ENCODE results near the gene RTN1. TPM values are rescaled to one million over a fixed set of nuclear protein-coding genes. Genes with fewer than 3 reads are reported as not detected.

RTN1 gene
- total and polyA plus RNA-seq, 3 experiments from 2014 or later: 0.13 TPM; not detected in 2

DNA sequence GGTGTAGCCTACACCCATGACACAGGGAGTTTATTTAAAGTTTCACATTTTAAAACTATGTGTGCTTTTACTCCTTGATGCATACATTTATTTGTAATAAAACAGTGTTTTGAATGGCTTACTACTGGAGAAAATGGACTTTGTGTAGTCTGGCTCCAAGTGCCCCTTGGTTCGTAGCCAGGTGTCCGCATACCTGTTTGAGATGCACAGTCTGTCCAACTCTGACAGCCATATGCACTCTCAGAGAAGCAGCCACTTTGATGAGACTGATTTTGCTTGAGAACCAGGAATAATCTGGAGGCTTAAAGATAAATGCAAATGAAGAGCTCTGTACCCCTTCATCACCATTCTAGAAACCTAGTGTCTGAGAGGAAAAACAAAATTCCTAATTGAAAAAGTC, 24.0 kb downstream of the RTN1 start:
- Histone ChIP-seq H3K27ac (ENCODE audit: low read depth, low read length) (no peak overlapping the region), H3K4me1 (ENCODE audit: insufficient read depth, low read length) (no peaks in the 10 kb centered on the region), H3K27me3 (ENCODE audit: insufficient read depth, low read length, poor library complexity, severe bottlenecking) (no peaks in the 10 kb centered on the region), H3K9me3 (ENCODE audit: low read length) (no peaks in the 10 kb centered on the region), H3K4me3 (ENCODE audit: low read length) (no peak overlapping the region), H3K36me3 (ENCODE audit: insufficient read depth, low read length) (no peaks in the 10 kb centered on the region)
- Mint-ChIP-seq H3K9me3 (peaks cover 0 to 3% (median 0%) of the 10 kb centered on the region in 5 donors), H3K4me1 (no peaks in the 10 kb centered on the region), H3K27me3 (peaks cover 0 to 9% of the 10 kb centered on the region in 2 donors), H3K27ac (no peak overlapping the region), H3K36me3 (no peaks in the 10 kb centered on the region), H3K4me3 (no peak overlapping the region)
- ChIA-PET CTCF (no interaction called here), POLR2A (no interaction called here)
- DNase-seq: no peak

DNA sequence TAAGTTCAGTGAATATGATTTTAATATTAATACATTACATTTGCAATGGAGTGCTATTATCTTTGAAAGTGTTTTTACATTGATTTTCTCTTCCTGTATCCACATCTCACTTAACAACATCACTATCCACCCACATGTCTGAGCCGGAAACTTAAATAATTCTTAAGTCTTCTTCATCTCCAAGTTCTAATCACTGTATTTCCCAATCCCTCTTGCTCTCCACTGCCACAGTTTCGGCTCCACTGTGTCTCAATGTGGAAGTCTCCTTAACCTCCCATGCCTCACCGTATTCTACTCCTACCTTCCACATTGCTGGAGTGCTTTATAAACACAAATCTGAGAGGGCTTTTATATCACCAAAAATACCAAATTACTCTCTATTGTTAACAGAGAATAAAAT, 25.3 kb downstream of the RTN1 start:
- POLR2A ChIA-PET: no interaction called here

DNA sequence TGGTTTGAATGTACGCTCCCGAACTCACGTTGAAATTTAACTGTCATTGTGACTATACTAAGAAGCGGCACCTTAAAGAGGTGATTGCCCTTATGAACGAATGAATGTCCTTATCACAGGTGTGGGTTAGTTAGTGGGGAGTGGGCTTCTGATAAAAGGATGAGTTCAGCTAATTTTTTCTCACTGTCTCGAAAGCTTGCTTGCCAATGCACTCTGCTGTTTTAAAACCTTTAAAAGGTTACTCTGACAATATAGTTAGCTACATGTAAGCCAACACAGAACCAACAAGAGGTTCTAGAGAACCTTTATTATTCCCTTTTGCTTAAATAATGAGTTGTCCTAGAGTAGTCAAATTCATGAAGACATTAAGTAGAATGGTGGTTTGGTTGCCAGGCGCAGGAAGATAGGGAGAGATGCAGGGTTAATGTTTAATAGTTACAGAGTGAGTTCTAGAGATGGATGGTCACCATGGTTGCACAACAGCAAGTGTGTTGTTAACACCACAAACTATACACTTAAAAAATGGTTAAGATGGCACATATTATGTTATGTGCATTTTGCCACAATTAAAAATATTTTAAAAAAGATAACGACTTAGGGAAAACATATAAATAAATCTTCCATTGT, 26.3 kb downstream of the RTN1 start:
- Mint-ChIP-seq H3K27me3 (peaks cover 0 to 7% of the 10 kb centered on the region in 2 donors), H3K27ac (no peak overlapping the region), H3K36me3 (no peaks in the 10 kb centered on the region), H3K9me3 (peaks cover 0 to 3% (median 0%) of the 10 kb centered on the region in 5 donors), H3K4me3 (no peak overlapping the region), H3K4me1 (no peaks in the 10 kb centered on the region)
- Histone ChIP-seq H3K27ac (ENCODE audit: low read depth, low read length) (no peak overlapping the region), H3K9me3 (ENCODE audit: low read length) (no peaks in the 10 kb centered on the region), H3K4me3 (ENCODE audit: low read length) (no peak overlapping the region), H3K36me3 (ENCODE audit: insufficient read depth, low read length) (no peaks in the 10 kb centered on the region), H3K4me1 (ENCODE audit: insufficient read depth, low read length) (no peaks in the 10 kb centered on the region), H3K27me3 (ENCODE audit: insufficient read depth, low read length, poor library complexity, severe bottlenecking) (no peaks in the 10 kb centered on the region)
- ChIA-PET POLR2A (no interaction called here), CTCF (no interaction called here)
- no peak for DNase-seq

More for the DNA sequence above, 25.3 kb downstream of the RTN1 start:
- CTCF ChIA-PET: no interaction called here
- Histone ChIP-seq H3K4me1 (ENCODE audit: insufficient read depth, low read length) (no peaks in the 10 kb centered on the region), H3K36me3 (ENCODE audit: insufficient read depth, low read length) (no peaks in the 10 kb centered on the region), H3K27ac (ENCODE audit: low read depth, low read length) (no peak overlapping the region), H3K9me3 (ENCODE audit: low read length) (no peaks in the 10 kb centered on the region), H3K4me3 (ENCODE audit: low read length) (no peak overlapping the region), H3K27me3 (ENCODE audit: insufficient read depth, low read length, poor library complexity, severe bottlenecking) (no peaks in the 10 kb centered on the region)
- DNase-seq: no peak
- Mint-ChIP-seq H3K9me3 (peaks cover 0 to 3% (median 0%) of the 10 kb centered on the region in 5 donors), H3K36me3 (no peaks in the 10 kb centered on the region), H3K4me3 (no peak overlapping the region), H3K27ac (no peak overlapping the region), H3K27me3 (peaks cover 0 to 9% of the 10 kb centered on the region in 2 donors), H3K4me1 (no peaks in the 10 kb centered on the region)

DNA sequence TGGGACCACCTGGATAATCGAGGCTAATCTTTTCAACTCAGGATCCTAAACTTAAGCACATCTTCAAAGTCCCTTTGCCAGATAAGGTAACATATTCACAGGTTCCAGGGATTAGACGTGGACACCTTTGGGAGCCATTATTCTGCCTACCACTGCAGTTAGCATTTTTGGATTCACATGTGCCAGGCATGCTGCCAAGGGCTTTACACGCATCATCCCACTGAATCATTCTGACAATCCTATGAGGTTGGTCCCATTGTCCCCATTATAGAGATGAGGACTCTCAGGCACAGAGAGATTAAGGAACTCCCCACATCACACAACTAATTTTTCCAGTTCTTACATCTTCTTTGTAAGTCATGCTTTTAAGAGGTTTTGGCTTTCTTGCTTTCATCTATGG, 34.5 kb downstream of the RTN1 start:
- no peaks in the 10 kb centered on the region for H3K9me3 Mint-ChIP-seq
- no peak for DNase-seq
- H3K27me3 Mint-ChIP-seq: peaks cover 5 to 18% of the 10 kb centered on the region in 2 donors
- no peaks in the 10 kb centered on the region for H3K36me3 ChIP-seq (ENCODE audit: insufficient read depth, low read length)
- H3K27ac Mint-ChIP-seq: no peak overlapping the region
- H3K4me1 Mint-ChIP-seq: no peaks in the 10 kb centered on the region
- no peaks in the 10 kb centered on the region for H3K9me3 ChIP-seq (ENCODE audit: low read length)
- CTCF ChIA-PET: no interaction called here
- no peak overlapping the region for H3K27ac ChIP-seq (ENCODE audit: low read depth, low read length)
- no peak overlapping the region for H3K4me3 Mint-ChIP-seq
- no peaks in the 10 kb centered on the region for H3K27me3 ChIP-seq (ENCODE audit: insufficient read depth, low read length, poor library complexity, severe bottlenecking)
- H3K4me3 ChIP-seq (ENCODE audit: low read length): no peak overlapping the region
- H3K36me3 Mint-ChIP-seq: no peaks in the 10 kb centered on the region
- no peaks in the 10 kb centered on the region for H3K4me1 ChIP-seq (ENCODE audit: insufficient read depth, low read length)
- POLR2A ChIA-PET: no interaction called here

DNA sequence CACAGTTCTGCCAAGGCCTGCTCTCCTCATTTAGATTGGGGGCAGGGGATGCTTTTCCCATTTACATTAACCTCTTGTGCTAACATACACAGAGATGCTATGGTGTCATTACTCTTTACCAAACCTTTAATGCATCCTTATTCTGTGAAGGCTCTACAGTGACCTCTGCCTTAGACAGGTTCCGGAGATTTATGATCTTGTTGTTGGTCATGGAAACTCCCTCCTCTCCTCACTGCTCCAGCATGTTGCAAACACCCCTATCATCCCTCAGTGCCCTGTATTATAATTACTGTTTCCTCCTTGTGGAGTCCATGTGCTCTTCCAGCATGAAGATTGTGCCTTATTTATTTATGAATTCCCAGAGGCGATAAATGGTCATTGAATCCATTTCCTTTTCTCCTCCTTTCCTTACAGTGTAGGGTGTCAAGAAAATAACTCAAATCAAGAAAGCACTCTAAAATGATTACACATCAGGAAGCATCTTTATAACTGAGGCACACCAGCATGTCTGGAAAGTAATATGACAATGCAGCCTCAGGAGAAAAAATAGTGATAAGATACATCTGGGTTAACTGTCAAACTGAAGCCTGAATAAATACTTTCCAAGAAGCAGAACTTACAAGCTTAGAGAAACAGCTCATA, 37.8 kb downstream of the RTN1 start:
- Histone ChIP-seq H3K36me3 (ENCODE audit: insufficient read depth, low read length) (no peaks in the 10 kb centered on the region), H3K27ac (ENCODE audit: low read depth, low read length) (no peak overlapping the region), H3K9me3 (ENCODE audit: low read length) (no peaks in the 10 kb centered on the region), H3K27me3 (ENCODE audit: insufficient read depth, low read length, poor library complexity, severe bottlenecking) (no peaks in the 10 kb centered on the region), H3K4me1 (ENCODE audit: insufficient read depth, low read length) (no peaks in the 10 kb centered on the region), H3K4me3 (ENCODE audit: low read length) (no peak overlapping the region)
- Mint-ChIP-seq H3K9me3 (no peaks in the 10 kb centered on the region), H3K27me3 (peaks cover 7 to 41% of the 10 kb centered on the region in 2 donors), H3K4me3 (no peak overlapping the region), H3K36me3 (no peaks in the 10 kb centered on the region), H3K27ac (no peak overlapping the region), H3K4me1 (no peaks in the 10 kb centered on the region)
- no peak for DNase-seq
- POLR2A ChIA-PET: no interaction called here
- CTCF ChIA-PET: no interaction called here

DNA sequence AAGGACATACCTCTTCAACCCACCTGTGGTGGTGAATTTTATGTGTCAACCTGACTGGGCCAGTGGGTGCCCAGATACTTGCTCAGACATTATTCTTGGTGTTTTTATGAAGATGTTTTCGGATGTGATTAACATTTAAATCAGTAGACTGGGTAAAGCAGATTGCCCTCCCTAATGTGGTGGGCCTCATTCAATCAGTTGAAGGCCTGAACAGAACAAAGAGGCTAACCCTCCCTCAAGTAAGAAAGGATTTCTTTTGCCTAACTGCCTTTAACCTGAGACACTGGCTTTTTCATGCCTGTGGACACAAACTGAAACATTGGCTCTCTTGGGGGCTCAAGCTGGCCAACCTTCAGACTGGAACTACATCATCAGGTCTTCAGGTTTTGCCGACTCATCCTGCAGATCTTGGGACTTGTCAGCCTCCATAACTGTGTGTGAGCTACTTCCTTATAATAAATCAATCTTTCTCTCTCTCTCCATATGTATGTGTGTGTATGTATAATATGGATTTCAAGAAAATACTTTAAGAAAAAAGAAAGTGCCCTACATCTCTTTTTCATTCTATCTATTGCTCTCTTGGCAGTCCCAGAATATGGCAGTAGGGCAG, 39.4 kb downstream of the RTN1 start:
- Mint-ChIP-seq H3K9me3 (no peaks in the 10 kb centered on the region), H3K4me1 (no peaks in the 10 kb centered on the region), H3K36me3 (no peaks in the 10 kb centered on the region), H3K4me3 (no peak overlapping the region), H3K27me3 (peaks cover 9 to 53% of the 10 kb centered on the region in 2 donors), H3K27ac (no peak overlapping the region)
- no peak for DNase-seq
- no peaks in the 10 kb centered on the region for H3K4me1 ChIP-seq (ENCODE audit: insufficient read depth, low read length)
- ChIA-PET POLR2A (no interaction called here), CTCF (no interaction called here)
- H3K9me3 ChIP-seq (ENCODE audit: low read length): no peaks in the 10 kb centered on the region
- no peak overlapping the region for H3K4me3 ChIP-seq (ENCODE audit: low read length)
- no peaks in the 10 kb centered on the region for H3K36me3 ChIP-seq (ENCODE audit: insufficient read depth, low read length)
- H3K27me3 ChIP-seq (ENCODE audit: insufficient read depth, low read length, poor library complexity, severe bottlenecking): no peaks in the 10 kb centered on the region
- H3K27ac ChIP-seq (ENCODE audit: low read depth, low read length): no peak overlapping the region

DNA sequence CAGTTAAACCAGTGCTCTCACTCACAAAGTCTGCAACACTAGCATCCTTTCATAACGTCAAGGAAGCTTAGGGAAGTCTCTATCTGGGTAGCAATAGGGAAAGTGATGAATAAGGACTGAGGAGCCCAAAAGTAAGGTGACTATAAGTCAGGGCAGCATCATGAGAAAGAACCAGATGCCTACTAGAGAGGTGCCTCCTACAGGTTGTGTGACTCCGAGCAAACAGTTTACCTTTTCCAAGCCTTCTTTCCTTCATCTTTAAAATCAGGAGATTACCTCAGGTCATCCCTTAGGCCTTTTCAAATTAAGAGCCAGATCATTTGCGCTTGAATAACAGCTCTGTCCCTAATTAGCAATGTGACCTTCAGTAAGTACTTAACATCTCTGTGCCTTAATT, 40.2 kb downstream of the RTN1 start:
- H3K27me3 Mint-ChIP-seq: peaks cover 9 to 49% of the 10 kb centered on the region in 2 donors
- H3K4me3 ChIP-seq (ENCODE audit: low read length): no peak overlapping the region
- no peaks in the 10 kb centered on the region for H3K36me3 Mint-ChIP-seq
- H3K27me3 ChIP-seq (ENCODE audit: insufficient read depth, low read length, poor library complexity, severe bottlenecking): no peaks in the 10 kb centered on the region
- no peak overlapping the region for H3K27ac Mint-ChIP-seq
- H3K9me3 ChIP-seq (ENCODE audit: low read length): no peaks in the 10 kb centered on the region
- no peak for DNase-seq
- ChIA-PET CTCF (no interaction called here), POLR2A (no interaction called here)
- no peak overlapping the region for H3K4me3 Mint-ChIP-seq
- H3K4me1 ChIP-seq (ENCODE audit: insufficient read depth, low read length): no peaks in the 10 kb centered on the region
- H3K36me3 ChIP-seq (ENCODE audit: insufficient read depth, low read length): no peaks in the 10 kb centered on the region
- no peak overlapping the region for H3K27ac ChIP-seq (ENCODE audit: low read depth, low read length)
- no peaks in the 10 kb centered on the region for H3K4me1 Mint-ChIP-seq
- no peaks in the 10 kb centered on the region for H3K9me3 Mint-ChIP-seq

DNA sequence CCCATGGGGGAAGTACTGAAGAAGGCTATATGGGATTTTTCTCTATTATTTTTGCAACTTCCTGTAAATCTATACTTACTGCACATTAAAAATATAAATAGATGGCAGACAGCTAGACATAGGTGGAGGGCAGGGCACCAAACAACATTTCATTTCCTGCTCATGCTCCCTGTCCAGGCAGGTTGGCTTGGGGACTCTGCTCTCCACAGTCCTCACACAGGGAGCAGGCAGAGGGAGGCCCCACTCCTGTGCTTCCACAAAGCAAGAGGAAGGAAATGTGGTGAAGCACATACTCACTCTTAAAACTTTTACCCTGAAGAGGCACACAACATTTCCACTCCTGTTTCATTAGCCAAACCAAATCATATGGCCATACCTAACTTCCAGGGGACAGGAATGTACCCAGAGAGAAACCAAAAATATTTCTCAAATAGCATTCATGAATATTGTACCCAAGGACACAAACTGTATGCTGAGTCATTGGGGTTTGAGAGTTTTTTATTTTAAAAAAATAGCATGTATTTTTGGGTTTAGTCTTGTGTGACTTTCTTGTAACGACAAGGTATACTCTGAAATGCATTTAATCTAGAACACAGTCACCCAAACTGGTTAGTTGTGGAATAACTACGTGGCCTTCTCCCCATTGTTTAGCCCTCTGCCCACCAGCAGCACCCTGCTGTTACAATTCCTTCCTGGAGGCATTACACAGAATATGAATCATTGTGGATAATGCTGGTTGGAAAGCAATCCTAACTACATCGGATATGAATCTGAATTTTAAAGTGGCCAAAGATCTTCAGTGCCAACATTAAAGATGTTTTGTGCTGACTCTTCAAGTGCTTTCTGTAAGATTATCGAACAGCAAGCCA, 40.9 kb downstream of the RTN1 start:
- Histone ChIP-seq H3K27ac (ENCODE audit: low read depth, low read length) (no peak overlapping the region), H3K36me3 (ENCODE audit: insufficient read depth, low read length) (no peaks in the 10 kb centered on the region), H3K4me3 (ENCODE audit: low read length) (no peak overlapping the region), H3K4me1 (ENCODE audit: insufficient read depth, low read length) (no peaks in the 10 kb centered on the region), H3K9me3 (ENCODE audit: low read length) (no peaks in the 10 kb centered on the region), H3K27me3 (ENCODE audit: insufficient read depth, low read length, poor library complexity, severe bottlenecking) (no peaks in the 10 kb centered on the region)
- H3K27me3 Mint-ChIP-seq: peaks cover 9 to 49% of the 10 kb centered on the region in 2 donors
- H3K4me1 Mint-ChIP-seq: no peaks in the 10 kb centered on the region
- ChIA-PET POLR2A (no interaction called here), CTCF (no interaction called here)
- H3K27ac Mint-ChIP-seq: no peak overlapping the region
- H3K4me3 Mint-ChIP-seq: no peak overlapping the region
- H3K36me3 Mint-ChIP-seq: no peaks in the 10 kb centered on the region
- H3K9me3 Mint-ChIP-seq: no peaks in the 10 kb centered on the region
- no peak for DNase-seq

All from CD8-positive, alpha-beta memory T cell (primary cell).